DMS 273 (cell line): ENCODE results near the gene TTC21A.

Experiments used
- DNase-seq: peaks from one replicate; lab custom pipeline; 2025; ENCODE audit not compliant: unreplicated experiment; lab: John Stamatoyannopoulos, UW

The TTC21A gene

DNA sequence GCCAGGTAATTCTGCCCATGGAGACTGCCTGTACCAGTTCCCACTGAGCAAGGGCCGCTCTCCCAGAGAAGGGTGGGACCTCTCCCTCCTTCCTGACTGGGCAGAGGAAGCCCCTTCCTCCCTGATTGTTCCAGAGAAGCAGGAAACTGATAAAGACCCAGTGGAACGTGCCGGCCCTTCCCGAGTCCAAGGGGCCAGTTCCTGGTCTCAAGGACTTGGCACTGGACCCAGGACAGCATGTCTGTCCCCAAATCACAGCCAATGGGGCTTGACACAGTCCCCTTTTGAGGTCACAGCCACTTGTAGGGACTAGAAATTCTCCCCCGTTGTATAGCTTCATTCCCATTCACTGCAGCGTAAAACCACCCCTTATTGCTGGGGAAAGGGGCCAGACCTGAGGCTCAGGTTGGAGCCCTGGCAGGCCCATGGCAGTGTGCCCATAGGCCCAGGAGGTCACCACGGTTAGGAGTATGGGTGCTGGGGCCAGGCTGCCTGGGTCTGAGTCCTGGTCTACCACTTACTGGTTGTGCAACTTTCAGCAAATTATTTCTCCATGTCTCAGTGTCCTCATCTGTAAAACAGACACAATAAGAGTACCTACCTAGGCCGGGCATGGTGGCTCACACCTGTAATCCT, 27.8 kb downstream of the TTC21A start:
- no peak for DNase-seq

DNA sequence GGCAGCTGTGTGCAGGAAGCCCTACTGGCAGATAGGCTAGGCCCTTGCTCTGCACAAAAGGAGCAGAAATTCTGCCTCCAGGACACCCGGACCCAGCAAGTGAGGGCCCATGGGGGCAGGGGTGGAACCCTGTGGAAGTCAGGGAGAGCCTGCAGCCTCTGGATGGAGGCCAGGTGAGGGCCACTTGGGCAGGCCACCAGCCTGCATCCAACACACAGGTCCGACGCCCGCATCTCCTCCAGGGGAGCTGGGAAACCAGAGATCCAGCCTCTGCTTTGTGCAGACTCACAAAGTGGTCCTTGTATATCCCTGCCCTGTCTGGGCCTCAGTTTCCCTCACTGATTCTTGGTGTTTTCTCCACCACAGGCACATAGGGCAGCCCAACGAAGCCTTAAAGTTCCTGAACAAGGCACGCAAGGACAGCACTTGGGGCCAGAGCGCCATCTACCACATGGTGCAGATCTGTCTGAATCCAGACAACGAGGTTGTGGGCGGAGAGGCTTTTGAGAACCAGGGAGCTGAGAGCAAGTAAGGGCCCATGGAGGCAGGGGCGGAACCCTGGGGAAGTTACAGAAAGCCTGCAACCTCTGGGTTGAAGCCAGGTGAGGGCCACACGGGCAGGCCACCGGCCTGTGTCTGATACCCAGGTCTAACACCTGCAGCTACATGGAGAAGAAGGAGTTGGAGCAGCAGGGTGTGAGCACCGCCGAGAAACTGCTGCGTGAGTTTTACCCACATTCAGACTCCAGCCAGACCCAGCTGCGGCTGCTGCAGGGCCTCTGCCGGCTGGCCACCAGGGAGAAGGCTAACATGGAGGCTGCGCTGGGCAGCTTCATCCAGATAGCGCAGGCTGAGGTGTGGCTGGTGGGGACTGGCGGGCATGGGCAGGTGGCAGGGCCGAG, 29.3 kb downstream of the TTC21A start:
- DNase-seq, result no peak

DNA sequence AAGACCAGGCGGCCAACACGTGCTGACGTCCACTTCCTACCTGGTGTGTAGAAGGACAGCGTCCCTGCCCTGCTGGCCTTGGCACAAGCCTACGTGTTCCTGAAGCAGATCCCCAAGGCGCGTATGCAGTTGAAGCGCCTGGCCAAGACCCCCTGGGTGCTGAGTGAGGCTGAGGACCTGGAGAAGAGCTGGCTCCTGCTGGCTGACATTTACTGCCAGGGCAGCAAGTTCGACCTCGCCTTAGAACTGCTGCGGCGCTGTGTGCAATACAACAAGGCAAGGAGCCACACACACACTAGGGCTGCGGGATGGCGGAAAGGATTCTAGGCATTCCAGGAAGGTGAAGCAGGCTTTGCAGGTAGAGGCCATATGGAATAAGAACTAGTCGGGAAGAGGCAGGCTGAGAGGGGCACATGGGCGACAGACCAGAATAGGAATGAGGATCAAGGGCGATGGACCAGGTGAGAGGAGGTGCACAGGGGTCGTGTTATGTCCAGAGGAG, 30.0 kb downstream of the TTC21A start:
- DNase-seq, result no peak

- DNase-seq, result no peak
Measured at GRCh38 chr3:39137991-39138803, 30.7 kb downstream of the TTC21A start.

DNA sequence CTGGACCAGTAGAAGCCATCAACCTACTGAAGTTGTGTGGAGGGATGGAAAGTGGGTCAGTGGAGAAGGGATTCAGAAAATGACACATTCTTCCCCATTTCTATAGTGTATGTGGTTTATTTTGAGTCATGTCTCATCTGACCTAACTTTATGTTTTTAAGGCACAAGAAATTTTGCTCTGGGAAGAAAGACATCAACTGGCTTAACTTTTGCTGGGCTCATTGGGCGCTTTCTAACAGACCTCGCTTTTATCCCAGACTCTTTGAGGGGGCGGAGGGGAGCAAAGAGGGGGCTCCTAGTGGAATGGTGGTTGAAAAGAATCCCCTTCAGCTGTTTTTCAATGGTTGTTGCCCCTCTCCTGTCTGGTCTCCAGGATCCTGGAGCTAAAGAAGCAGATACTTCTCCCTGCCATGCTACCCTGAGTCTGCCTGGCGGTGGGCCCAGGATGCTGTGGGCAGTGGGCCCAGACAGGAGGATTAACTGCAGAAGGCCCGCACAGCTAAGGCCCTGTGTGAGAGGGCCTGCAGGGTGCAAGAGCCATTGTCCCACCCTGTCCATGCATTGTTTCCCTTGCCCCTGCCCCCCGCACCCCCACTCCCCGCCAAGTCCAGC, 31.4 kb downstream of the TTC21A start:
- DNase-seq, result peak; percentile 56

- no peak for DNase-seq
Measured at GRCh38 chr3:39139442-39139841, 32.0 kb downstream of the TTC21A start.

DNA sequence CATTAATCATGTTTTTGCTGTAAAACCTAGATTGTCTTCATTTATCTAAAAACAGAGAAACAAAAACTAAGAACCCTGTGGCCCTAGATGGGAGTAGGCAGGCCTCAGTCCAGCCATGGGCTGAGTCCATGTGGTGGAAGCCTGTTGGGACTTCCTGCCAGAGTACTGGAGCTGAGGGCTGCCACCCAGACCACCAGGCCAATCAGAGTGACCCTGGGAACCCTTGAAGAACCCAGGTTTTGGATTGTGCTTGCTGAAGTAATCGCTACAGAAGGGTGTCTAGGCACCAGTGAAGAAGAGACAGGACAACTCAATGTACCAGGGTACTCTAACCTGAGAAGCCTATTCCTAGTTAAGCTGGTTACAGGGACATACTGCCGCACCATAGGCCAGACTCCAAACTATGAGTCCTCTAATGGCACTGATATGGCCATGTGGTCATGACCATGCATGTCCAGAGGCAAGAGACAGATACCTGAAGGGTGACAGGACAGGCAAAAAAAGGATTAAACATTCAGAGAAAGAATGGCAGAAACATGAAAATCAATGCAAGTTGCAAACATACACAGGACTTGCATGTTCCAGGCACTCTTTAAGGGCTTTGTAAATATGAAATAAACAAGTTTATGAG, 33.0 kb downstream of the TTC21A start:
- no peak for DNase-seq

GRCh38 chr3:39141171-39141995, 33.9 kb downstream of the TTC21A start:
- peak; percentile 18 for DNase-seq

GRCh38 chr3:39142067-39142466, 34.6 kb downstream of the TTC21A start:
- peak; percentile 53 for DNase-seq

DNA sequence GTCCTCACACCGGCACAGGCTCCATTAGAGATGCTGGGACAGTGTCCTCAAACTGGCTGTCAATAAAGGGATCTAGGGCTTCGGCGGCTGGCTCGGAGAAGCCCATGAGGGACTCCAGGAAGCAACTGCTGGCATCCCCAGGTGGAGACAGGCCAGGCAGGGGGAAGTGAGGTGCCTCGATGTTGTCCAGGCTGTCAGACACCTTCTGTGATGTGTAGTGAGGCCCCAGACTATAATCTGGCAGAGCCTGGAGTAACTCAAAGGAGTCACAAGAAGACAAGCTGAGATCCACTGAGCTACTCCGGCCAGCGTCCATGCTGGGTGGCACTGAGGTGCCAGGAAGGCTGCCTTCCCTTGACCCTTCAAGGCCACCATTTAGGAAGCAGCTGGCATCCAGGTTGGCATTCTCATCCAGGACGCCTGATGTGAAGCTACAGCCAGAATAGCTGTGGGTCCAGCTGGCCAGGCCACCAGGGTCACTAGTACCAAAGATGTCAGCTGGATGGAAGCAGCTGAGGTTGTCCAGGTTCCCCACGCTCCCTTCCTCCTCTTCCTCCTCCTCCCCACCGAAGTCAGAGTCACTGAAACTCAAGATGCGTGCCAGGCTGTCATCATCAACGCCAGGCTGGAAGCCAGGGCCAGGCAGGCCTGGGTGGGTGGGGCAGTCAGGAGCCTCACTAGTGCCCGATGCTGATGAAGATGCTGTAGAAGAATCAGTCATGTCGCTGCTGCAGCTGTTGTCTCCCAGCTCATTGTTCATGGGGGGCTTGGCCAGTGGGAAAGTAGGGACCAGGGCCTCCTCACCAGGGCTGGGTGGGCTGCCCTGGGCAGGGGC, 35.8 kb downstream of the TTC21A start:
- DNase-seq, result no peak

- no peak for DNase-seq
Measured at GRCh38 chr3:39144095-39144747, 36.7 kb downstream of the TTC21A start.

DNA sequence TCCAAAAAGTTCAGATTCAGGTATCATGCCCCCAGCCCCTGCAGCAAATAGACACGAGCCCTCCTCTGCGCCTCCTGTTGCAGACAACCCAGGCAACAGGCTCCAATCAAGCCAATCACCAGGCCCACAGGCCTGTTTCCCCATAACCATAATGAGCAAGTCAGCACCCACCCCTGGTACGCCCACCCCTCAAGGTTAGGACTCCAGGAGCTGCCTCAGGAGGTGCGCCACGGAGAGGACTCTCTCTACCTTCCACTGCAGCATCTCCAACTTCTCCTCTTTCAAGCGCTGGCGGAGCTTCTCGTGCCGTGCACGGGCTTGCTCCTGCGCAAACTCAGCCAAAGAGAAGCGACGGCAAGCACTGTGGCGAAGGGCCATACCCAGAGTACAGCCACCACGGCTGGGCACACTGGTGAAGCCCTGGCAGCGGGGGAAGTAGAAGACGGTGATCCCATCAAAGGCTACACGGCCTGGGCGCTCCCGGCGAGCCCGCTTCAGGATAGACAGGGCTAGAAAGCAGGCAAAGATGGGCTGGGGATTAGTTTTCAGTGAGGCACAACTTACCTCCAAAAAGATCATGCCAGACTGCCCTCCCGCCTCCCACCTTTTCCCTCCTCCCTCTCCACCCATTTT, 37.4 kb downstream of the TTC21A start:
- no peak for DNase-seq

DNA sequence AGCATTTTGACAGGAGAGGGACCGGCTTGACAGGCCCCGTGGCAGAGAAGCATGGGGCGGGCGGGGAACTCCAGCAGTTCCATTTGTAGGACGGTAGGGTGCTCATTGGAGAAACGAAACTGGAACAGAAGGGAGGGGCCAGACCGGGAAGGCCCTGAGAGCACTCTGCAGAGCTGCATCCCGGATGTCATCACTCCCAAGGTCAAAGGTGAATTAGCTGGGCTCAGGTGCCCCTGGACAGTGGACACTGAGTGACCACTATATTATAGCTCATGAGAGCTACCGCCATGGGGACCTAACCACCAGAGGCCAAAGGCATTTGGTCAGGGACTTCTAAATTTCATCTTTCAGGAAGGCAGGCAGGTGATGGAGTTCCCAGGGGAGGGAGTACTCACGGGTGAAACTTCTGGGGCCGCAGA, 38.6 kb downstream of the TTC21A start:
- DNase-seq, result peak; percentile 10

- DNase-seq, result peak; percentile 92
Measured at GRCh38 chr3:39146611-39147591, 39.4 kb downstream of the TTC21A start.

- peak; percentile 67 for DNase-seq
Measured at GRCh38 chr3:39147711-39148434, 40.4 kb downstream of the TTC21A start.
